ENCODE measurements around the gene HOXD10. TPM values are rescaled to one million over a fixed set of nuclear protein-coding genes. Genes with fewer than 3 reads are reported as not detected.

The HOXD10 gene
- total RNA-seq, 1 experiment from 2014 or later, result 88.6 TPM

DNA sequence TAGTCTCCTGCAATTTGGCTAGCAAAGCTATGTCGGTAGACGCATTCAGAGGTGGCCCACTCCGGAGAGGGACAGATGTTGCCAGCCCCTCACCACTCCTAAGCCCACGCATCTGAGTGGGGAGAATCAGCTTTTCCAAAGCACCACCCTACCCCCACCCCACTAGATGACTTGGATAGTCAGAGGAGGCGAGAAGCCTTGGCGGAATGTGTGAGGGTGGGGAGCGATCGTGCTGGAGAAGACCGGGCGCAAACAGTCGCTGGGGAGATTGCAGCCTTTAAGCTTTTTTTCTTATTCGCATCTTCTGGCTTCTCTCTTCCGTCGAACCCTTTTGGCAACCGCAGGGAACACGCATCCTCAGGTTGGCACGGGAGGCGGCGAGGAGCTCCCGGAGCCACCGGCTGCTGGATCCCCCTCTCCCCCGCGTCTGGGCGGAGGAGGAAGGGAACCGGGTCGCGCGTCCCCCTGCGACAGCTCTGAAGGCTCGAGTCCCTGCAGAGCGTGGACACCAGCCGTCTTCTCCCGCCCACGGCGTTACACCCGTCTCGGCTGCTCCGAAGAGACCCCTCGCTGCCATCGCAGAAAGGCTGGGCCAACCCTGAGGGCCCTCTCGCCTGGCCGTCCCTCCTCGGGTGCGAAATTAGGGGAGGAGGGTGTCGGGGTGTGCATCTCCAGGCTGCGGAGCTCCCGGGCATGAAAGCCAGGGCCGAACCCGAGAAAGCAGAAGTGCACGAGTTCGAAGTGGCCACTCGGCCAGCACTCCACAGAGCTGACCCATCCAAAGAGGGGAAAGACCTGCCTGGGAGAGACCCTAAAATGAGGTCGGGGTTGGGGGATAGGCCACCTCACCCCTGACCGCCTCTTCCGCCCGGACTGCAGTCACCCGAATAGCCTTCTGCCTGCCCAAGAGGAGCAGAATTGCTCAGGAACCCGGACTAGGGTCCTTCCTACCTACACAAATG, 45.0 kb upstream of the HOXD10 start:
- peaks cover 7% of the 10 kb centered on the region for H3K4me1 ChIP-seq (ENCODE audit: insufficient read depth, low read length, poor library complexity, severe bottlenecking)
- H3K4me3 ChIP-seq (ENCODE audit: low read depth, low read length, poor library complexity, severe bottlenecking), result no peak overlapping the region
- BruUV-seq (replicated peaks), result no TSS peak
- POLR2A ChIA-PET (ENCODE audit: low non-redundant PET), result no interaction called here
- H3K27ac ChIP-seq (ENCODE audit: low read depth, low read length, poor library complexity, severe bottlenecking), result no peak overlapping the region
- intact Hi-C loops (cut with micrococcal nuclease; ENCODE audit: unreplicated experiment), result no loop called here
- CTCF ChIA-PET, result no interaction called here
- DNase-seq (ENCODE audit: low spot score), result no peak
- no peaks in the 10 kb centered on the region for H3K9me3 ChIP-seq (ENCODE audit: low read depth, low read length, poor library complexity, severe bottlenecking)
- TF ChIP-seq EZH2 (IDR thresholded peaks at IDR 0.05; ENCODE audit: borderline replicate concordance, low read depth, low read length, poor library complexity, severe bottlenecking), result no peak
- no peak for TF ChIP-seq CTCF (conservative IDR thresholded peaks at IDR 0.05; ENCODE audit: low read depth, low read length)
- H3K36me3 ChIP-seq (ENCODE audit: insufficient read depth, low read length, poor library complexity, severe bottlenecking), result no peaks in the 10 kb centered on the region
- H3K27me3 ChIP-seq (replicated peaks; ENCODE audit: insufficient read depth, low read depth, low read length, poor library complexity), result peaks cover 93% of the 10 kb centered on the region

GRCh38 chr2:176072292-176072669, 44.3 kb upstream of the HOXD10 start:
- ChIA-PET POLR2A (ENCODE audit: low non-redundant PET) (no interaction called here), CTCF (no interaction called here)
- no peak overlapping the region for H3K27ac ChIP-seq (ENCODE audit: low read depth, low read length, poor library complexity, severe bottlenecking)
- H3K4me3 ChIP-seq (ENCODE audit: low read depth, low read length, poor library complexity, severe bottlenecking), result no peak overlapping the region
- peaks cover 93% of the 10 kb centered on the region for H3K27me3 ChIP-seq (replicated peaks; ENCODE audit: insufficient read depth, low read depth, low read length, poor library complexity)
- DNase-seq (ENCODE audit: low spot score), result no peak
- no peaks in the 10 kb centered on the region for H3K36me3 ChIP-seq (ENCODE audit: insufficient read depth, low read length, poor library complexity, severe bottlenecking)
- TF ChIP-seq CTCF (conservative IDR thresholded peaks at IDR 0.05; ENCODE audit: low read depth, low read length) (no peak), EZH2 (IDR thresholded peaks at IDR 0.05; ENCODE audit: borderline replicate concordance, low read depth, low read length, poor library complexity, severe bottlenecking) (no peak)
- no TSS peak for BruUV-seq (replicated peaks)
- H3K4me1 ChIP-seq (ENCODE audit: insufficient read depth, low read length, poor library complexity, severe bottlenecking), result peaks cover 7% of the 10 kb centered on the region
- intact Hi-C loops (cut with micrococcal nuclease; ENCODE audit: unreplicated experiment), result no loop called here
- H3K9me3 ChIP-seq (ENCODE audit: low read depth, low read length, poor library complexity, severe bottlenecking), result no peaks in the 10 kb centered on the region

DNA sequence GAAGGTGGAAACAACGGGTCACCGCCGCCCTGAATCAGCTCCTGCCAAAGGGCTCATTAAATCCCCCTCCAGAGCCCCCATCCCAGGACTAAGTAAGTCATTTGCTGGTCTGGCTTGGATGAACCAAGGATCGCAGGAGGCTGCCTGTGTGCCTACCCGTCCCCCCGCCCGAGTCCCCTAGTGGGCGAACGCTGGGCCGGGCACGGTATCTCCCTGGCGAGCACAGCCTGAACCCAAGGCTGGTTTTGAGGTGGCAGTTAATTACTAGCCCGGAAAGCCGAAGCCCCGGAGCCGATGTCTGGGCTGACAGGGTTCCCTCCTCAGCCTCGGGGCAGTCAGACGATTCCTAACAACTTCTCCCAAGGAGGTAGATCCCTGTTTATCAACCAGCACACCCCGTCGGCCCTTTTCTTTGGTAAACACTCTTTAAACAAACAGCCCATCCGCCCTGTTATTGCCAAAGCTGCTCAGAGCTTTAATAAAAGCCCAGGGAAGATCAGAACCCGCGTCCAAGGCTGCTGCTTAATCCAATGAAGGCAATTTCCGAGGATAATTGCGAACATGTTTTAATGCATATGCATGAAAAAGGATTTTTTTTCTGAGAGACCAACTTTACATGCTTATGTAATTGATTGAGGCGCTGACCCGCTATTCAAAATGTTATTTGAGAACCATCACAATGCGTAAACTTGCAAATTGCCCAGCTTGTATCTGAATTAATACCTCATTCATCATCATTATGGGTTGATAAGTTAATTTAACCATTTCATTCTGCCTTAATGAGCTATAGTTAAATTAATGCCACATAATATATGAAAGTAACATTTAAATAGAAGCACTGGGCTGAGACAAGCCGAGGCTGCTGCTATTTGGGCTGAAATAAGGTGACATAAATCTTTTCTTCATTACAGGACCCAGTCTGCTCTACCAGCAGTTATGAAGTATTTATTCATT, 43.4 kb upstream of the HOXD10 start:
- peak; percentile 85 for DNase-seq (ENCODE audit: low spot score)
- Histone ChIP-seq H3K9me3 (ENCODE audit: low read depth, low read length, poor library complexity, severe bottlenecking) (no peaks in the 10 kb centered on the region), H3K27ac (ENCODE audit: low read depth, low read length, poor library complexity, severe bottlenecking) (no peak overlapping the region), H3K4me1 (ENCODE audit: insufficient read depth, low read length, poor library complexity, severe bottlenecking) (peaks cover 12% of the 10 kb centered on the region), H3K4me3 (ENCODE audit: low read depth, low read length, poor library complexity, severe bottlenecking) (peak overlapping the region; percentile 16), H3K27me3 (replicated peaks; ENCODE audit: insufficient read depth, low read depth, low read length, poor library complexity) (peaks cover 93% of the 10 kb centered on the region), H3K36me3 (ENCODE audit: insufficient read depth, low read length, poor library complexity, severe bottlenecking) (no peaks in the 10 kb centered on the region)
- CTCF ChIA-PET, result interaction anchor here (1.0 kb wide), 1 partner anchor 822 kb away, joined by 3 read pairs; no protein-coding TSS in a partner anchor
- intact Hi-C loops (cut with micrococcal nuclease; ENCODE audit: unreplicated experiment), result no loop called here
- TF ChIP-seq EZH2 (IDR thresholded peaks at IDR 0.05; ENCODE audit: borderline replicate concordance, low read depth, low read length, poor library complexity, severe bottlenecking) (no peak), CTCF (conservative IDR thresholded peaks at IDR 0.05; ENCODE audit: low read depth, low read length) (no peak)
- BruUV-seq (replicated peaks), result no TSS peak
- POLR2A ChIA-PET (ENCODE audit: low non-redundant PET), result interaction anchor here (0.5 to 0.7 kb wide), 3 partner anchors 64 to 402 kb away, joined by 3 to 4 read pairs (median 3); no protein-coding TSS in a partner anchor
